Neural cell (in vitro differentiated cells): ENCODE measurements around the gene RASAL2.

Experiments used
- CTCF ChIP-seq: fragments of 450-650 bp; IDR thresholded peaks from 2 replicates; pipeline ENCODE4 v1.5.1; 2014; ENCODE audit warnings: antibody characterized with exemption, mild to moderate bottlenecking, moderate library complexity; ENCODE audit not compliant: poor library complexity, severe bottlenecking
- EP300 ChIP-seq: fragments of 450-650 bp; conservative IDR thresholded peaks from 2 replicates; pipeline ENCODE4 v1.6.1; 2014; ENCODE audit warnings: antibody characterized with exemption, mild to moderate bottlenecking, moderate library complexity; ENCODE audit not compliant: poor library complexity, severe bottlenecking
- MXI1 ChIP-seq: fragments of 450-650 bp; conservative IDR thresholded peaks from 2 replicates; pipeline ENCODE4 v1.6.1; 2014; ENCODE audit warnings: antibody characterized with exemption, mild to moderate bottlenecking; ENCODE audit not compliant: poor library complexity, severe bottlenecking
- REST ChIP-seq: IDR thresholded peaks from 2 replicates; pipeline ENCODE4 v1.6.1; 2012; ENCODE audit warnings: borderline replicate concordance
- TAF1 ChIP-seq: IDR thresholded peaks from 2 replicates; pipeline ENCODE4 v1.6.1; 2012; ENCODE audit warnings: low read depth

GRCh38 chr1:178283409-178283808, 189.5 kb downstream of the RASAL2 start:
- TF ChIP-seq TAF1 (no peak), EP300 (no peak), CTCF (no peak), MXI1 (no peak), REST (no peak)
